K562 (cell line): ENCODE results near the gene DMXL1. TPM values are rescaled to one million over a fixed set of nuclear protein-coding genes. Genes with fewer than 3 reads are reported as not detected.

Experiments
- ATAC-seq: fragments of 200-7000 bp; cut with Tn5 transposase; 3 replicates; pipeline ENCODE4 v1.9.1; 2020; ENCODE audit warnings: moderate library complexity
- BruUV-seq: library from RNA; stranded (reverse); fragments of 400-500 nt; replicated peaks from 2 replicates; lab custom pipeline; 2021; lab: Mats Ljungman, UMichigan
- CTCF ChIA-PET: fragments of 300-600 bp; formaldehyde crosslinking; extraction: SDS; loops from one replicate; lab custom pipeline; 2021; ENCODE audit warnings: low intra/inter-chr PET ratio; lab: Yijun Ruan, JAX
- POLR2A ChIA-PET: fragments of 300-600, 350-650 bp; sonication (Branson Sonifier 250); formaldehyde crosslinking; extraction: SDS; loops from one replicate; lab custom pipeline; 2021; ENCODE audit warnings: antibody characterized with exemption, inconsistent platforms; lab: Yijun Ruan, JAX
- DNase-seq, 4 experiments: peaks; one replicate each; pipeline versions ENCODE4 v3.0.0 to v3.0.0-alpha.2; 2011 to 2018; ENCODE audit warnings: low spot score in 3 of 4, mixed read lengths in 3 of 4; ENCODE audit errors: extremely low read depth in 1 of 4
- FAIRE-seq: peaks from 2 replicates; lab custom pipeline; 2011; peaks lifted over from hg19 to GRCh38; lab: Jason Lieb, UNC
- H2AFZ ChIP-seq: 2 replicates; pipeline ENCODE4 v1.6.0; 2011; ENCODE audit warnings: low read depth, low read length, control low read depth, inconsistent platforms
- H3K27ac ChIP-seq: fragments of 200-600 bp; 3 replicates; pipeline ENCODE4 v1.8.0; 2011; ENCODE audit warnings: low read depth, mild to moderate bottlenecking, control low read depth, inconsistent platforms, low read length, moderate library complexity, mixed read lengths; ENCODE audit errors: extremely low read depth
- H3K27me3 ChIP-seq, 2 experiments: fragments of 300-600 bp in 1 of 2; 2 replicates in 1 of 2; 3 replicates in 1 of 2; pipeline versions ENCODE4 v1.6.0 to v1.8.0; 2011; ENCODE audit warnings: inconsistent platforms in 2 of 2, low read length in 2 of 2, mild to moderate bottlenecking in 1 of 2, mixed read lengths in 1 of 2, moderate library complexity in 1 of 2; ENCODE audit not compliant: control insufficient read depth in 2 of 2, insufficient read depth in 2 of 2
- H3K36me3 ChIP-seq: fragments of 300-600 bp; 3 replicates; pipeline ENCODE4 v1.8.0; 2011; ENCODE audit warnings: mild to moderate bottlenecking, low read length, inconsistent platforms; ENCODE audit not compliant: control insufficient read depth, insufficient read depth
- H3K4me1 ChIP-seq, 2 experiments: fragments of 200-600 bp in 1 of 2; replicated peaks in 1 of 2; 2 replicates in 1 of 2; 3 replicates in 1 of 2; pipeline versions ENCODE4 v1.5.1 to v1.8.0; 2011; ENCODE audit warnings: inconsistent platforms in 2 of 2, low read length in 2 of 2, mild to moderate bottlenecking in 1 of 2, mixed read lengths in 1 of 2, moderate library complexity in 1 of 2; ENCODE audit not compliant: control insufficient read depth in 2 of 2, insufficient read depth in 2 of 2
- H3K4me2 ChIP-seq: 2 replicates; pipeline ENCODE4 v1.6.1; 2011; ENCODE audit warnings: low read length, control low read depth, inconsistent platforms, mixed read lengths; ENCODE audit not compliant: insufficient read depth
- H3K4me3 ChIP-seq: fragments of 200-600 bp; sonication (generic), shearing (Covaris generic); 2 replicates; pipeline ENCODE4 v1.5.1; 2016; ENCODE audit warnings: control low read depth, inconsistent platforms
- H3K79me2 ChIP-seq: fragments of 200-600 bp; 3 replicates; pipeline ENCODE4 v1.8.0; 2011; ENCODE audit warnings: low read length, inconsistent platforms; ENCODE audit not compliant: control insufficient read depth, insufficient read depth
- H3K9ac ChIP-seq, 2 experiments: 2 replicates each; pipeline versions ENCODE4 v1.6.0 to v1.6.1; 2011; ENCODE audit warnings: low read depth in 2 of 2, low read length in 2 of 2, control low read depth in 1 of 2, inconsistent platforms in 1 of 2, mild to moderate bottlenecking in 1 of 2, mixed read lengths in 1 of 2; ENCODE audit not compliant: insufficient read depth in 1 of 2
- H3K9me1 ChIP-seq: one replicate; pipeline ENCODE4 v1.6.0; 2011; ENCODE audit warnings: inconsistent platforms, mild to moderate bottlenecking, low read length, moderate library complexity; ENCODE audit not compliant: control insufficient read depth, insufficient read depth
- H3K9me3 ChIP-seq: replicated peaks from 2 replicates; pipeline ENCODE4 v1.5.1; 2011; ENCODE audit warnings: low read depth, low read length, inconsistent platforms; ENCODE audit not compliant: control insufficient read depth, insufficient read depth
- H4K20me1 ChIP-seq: replicated peaks from 2 replicates; pipeline ENCODE4 v1.6.1; 2011; ENCODE audit warnings: low read length, inconsistent platforms, mixed read lengths; ENCODE audit not compliant: control insufficient read depth, insufficient read depth
- BHLHE40 ChIP-seq: IDR thresholded peaks from 2 replicates; pipeline ENCODE4 v1.6.1; 2011; ENCODE audit warnings: low read length, improper control_type of control experiment
- NBN ChIP-seq: fragments of 450-650 bp; IDR thresholded peaks from 2 replicates; pipeline ENCODE4 v1.6.1; 2016; ENCODE audit warnings: low read depth, mild to moderate bottlenecking
- SMARCA4 ChIP-seq: fragments of 450-650 bp; IDR thresholded peaks from 2 replicates; pipeline ENCODE4 v1.6.1; 2016
- ZNF12 ChIP-seq: sonication (generic); formaldehyde crosslinking; IDR thresholded peaks from 2 replicates; pipeline ENCODE4 v1.4.0; 2020; ENCODE audit warnings: mild to moderate bottlenecking, missing genetic modification reagents
- ZNF644 ChIP-seq: fragments of 200-800 bp; sonication (Bioruptor generic); IDR thresholded peaks from 2 replicates; pipeline ENCODE4 v1.6.1; 2016; ENCODE audit warnings: low read depth, missing genetic modification characterization, missing compliant biosample characterization
- WGBS: fragments of 100-300 bp; shearing (Covaris generic); methylation state at CpG from one replicate; pipeline ENCODE4 v1.1.6; 2016; ENCODE audit warnings: low coverage, mixed read lengths; ENCODE audit not compliant: insufficient coverage; ENCODE audit errors: missing lambda C conversion rate; 5-methylcytosine and 5-hydroxymethylcytosine counted together
- in situ Hi-C: fragments of 300-500 bp; cut with MboI; formaldehyde crosslinking; loops from 4 replicates; pipeline ENCODE4 v1.15.0; 2018; ENCODE audit warnings: inconsistent platforms, mixed read lengths
- intact Hi-C: fragments of 100-400 bp; cut with micrococcal nuclease; formaldehyde crosslinking; loops from 2 replicates; pipeline ENCODE4 v1.14.2; 2022
- polyA plus RNA-seq, 8 experiments: library from polyadenylated mRNA; depleted of rRNA in 4 of 8; stranded (reverse) in 5 of 8; unstranded in 3 of 8; fragments of >200 nt; fragmentation: Nextera tagmentation in 2 of 8; fragmentation: Illumina TruSeq in 1 of 8; extraction: Ambion mirVana in 2 of 8; extraction: Trizol in 1 of 8; gene quantifications; 2 replicates each; pipeline versions ENCODE4 v1.2.1 to v1.2.3, GENCODE V29; 2011 to 2014; ENCODE audit warnings: inconsistent platforms in 1 of 8, missing spikeins in 1 of 8
- total RNA-seq, 7 experiments: library from RNA; depleted of rRNA in 6 of 7; stranded (reverse); fragments of >200 nt in 6 of 7; fragmentation: Illumina TruSeq in 2 of 7; extraction: Trizol in 2 of 7; gene quantifications; 2 replicates each; pipeline versions ENCODE4 v1.2.1 to v1.2.3, GENCODE V29; 2011 to 2021; ENCODE audit warnings: low replicate concordance in 1 of 7
- TF ChIP-seq, protein P1 (sequence below), 2 experiments: fragments of 450-650 bp; conservative IDR thresholded peaks; 2 replicates each; pipeline ENCODE4 v1.6.1; 2017; ENCODE audit warnings: mild to moderate bottlenecking in 2 of 2, moderate library complexity in 2 of 2
- TF ChIP-seq, protein P2 (sequence below): sonication (generic); IDR thresholded peaks from 2 replicates; pipeline ENCODE4 v1.6.1; 2016

The DMXL1 gene
- total and polyA plus RNA-seq, 9 of the 15 experiments (the other 6 are each of a cell fraction or from before 2014, with no cell fraction given) = 8.3 to 40.3 (median 30.6) TPM

DNA sequence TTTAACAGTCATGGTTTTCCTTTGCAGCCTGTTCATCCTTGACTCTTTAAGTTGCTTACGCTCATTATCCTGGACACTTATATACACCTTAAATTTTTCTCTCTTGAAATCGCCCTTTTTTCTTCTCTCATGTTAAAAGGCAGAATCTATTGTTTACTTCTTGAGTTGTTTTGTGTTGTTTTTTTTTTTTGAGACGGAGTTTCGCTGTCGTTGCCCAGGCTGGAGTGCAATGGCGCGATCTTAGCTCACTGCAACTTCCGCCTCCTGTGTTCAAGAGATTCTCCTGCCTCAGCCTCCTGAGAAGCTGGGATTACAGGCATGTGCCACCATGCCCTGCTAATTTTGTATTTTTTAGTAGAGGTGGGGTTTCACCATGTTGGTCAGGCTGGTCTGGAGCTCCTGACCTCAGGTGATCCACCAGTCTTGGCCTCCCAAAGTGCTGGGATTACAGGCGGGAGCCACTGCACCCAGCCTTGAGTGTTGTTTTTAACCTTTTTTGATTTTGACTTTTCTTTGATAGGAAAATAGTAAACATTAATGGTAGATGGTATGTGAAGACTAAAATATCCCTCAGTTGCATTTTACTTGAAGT lies 3.0 kb downstream of the DMXL1 start (continued):
- 0 out of 2 replicates have a peak, but pooled peaks have one; percentile 44 for TF ChIP-seq NBN
- TF ChIP-seq, protein P1, sequence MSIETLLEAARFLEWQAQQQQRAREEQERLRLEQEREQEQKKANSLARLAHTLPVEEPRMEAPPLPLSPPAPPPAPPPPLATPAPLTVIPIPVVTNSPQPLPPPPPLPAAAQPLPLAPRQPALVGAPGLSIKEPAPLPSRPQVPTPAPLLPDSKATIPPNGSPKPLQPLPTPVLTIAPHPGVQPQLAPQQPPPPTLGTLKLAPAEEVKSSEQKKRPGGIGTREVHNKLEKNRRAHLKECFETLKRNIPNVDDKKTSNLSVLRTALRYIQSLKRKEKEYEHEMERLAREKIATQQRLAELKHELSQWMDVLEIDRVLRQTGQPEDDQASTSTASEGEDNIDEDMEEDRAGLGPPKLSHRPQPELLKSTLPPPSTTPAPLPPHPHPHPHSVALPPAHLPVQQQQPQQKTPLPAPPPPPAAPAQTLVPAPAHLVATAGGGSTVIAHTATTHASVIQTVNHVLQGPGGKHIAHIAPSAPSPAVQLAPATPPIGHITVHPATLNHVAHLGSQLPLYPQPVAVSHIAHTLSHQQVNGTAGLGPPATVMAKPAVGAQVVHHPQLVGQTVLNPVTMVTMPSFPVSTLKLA (conservative IDR thresholded peaks at IDR 0.05) = peak in 1 of 2 experiments; percentile 10; a peak in 1 of 4 replicates
- TF ChIP-seq SMARCA4 = peak; percentile 46; the same call in 1 of the 2 replicates

DNA sequence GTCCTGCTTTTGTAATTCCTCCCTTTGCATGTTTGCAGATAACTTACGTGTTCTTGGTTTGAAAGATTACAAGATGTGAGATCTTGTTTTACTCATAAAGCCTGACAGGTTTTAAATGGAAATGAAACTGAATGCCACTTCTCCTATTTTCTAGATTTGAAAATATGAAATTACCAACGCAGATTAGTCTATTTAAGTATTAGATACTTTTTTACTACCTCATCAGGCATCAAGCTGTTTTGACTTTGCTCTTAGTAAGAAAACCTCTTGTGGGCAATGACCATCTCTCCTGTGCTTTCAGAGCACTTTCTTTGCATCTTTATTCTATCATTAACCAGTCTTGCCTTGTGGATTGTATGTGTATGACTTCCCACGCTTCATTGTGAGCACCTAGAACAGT lies 3.5 kb downstream of the DMXL1 start:
- DNase-seq (peak in 1 of 4 experiments; percentile 18), FAIRE-seq (no peak), ATAC-seq (no peak)
- peaks cover 14 to 19% of the 10 kb centered on the region in 2 experiments; a peak in 4 of 5 replicates for H3K4me1 ChIP-seq
- intact Hi-C loops (loop anchor here (5.0 to 10.0 kb wide), 3 partner anchors 190 to 1440 kb away; no protein-coding TSS in a partner anchor), in situ Hi-C loops (no loop called here)
- ChIA-PET POLR2A (interaction anchor here (0.6 to 1.1 kb wide), 3 partner anchors 10 to 22 kb away, joined by 3 to 4 read pairs (median 3); no protein-coding TSS in a partner anchor), CTCF (no interaction called here)
- no peaks in the 10 kb centered on the region for H3K9me1 ChIP-seq
- H2AFZ ChIP-seq = 0 out of 2 replicates have a peak overlapping the region, but pooled peaks have one; percentile 32
- TF ChIP-seq, protein P2, sequence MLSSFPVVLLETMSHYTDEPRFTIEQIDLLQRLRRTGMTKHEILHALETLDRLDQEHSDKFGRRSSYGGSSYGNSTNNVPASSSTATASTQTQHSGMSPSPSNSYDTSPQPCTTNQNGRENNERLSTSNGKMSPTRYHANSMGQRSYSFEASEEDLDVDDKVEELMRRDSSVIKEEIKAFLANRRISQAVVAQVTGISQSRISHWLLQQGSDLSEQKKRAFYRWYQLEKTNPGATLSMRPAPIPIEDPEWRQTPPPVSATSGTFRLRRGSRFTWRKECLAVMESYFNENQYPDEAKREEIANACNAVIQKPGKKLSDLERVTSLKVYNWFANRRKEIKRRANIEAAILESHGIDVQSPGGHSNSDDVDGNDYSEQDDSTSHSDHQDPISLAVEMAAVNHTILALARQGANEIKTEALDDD = peak; percentile 45; the same call in 1 of the 2 replicates
- TF ChIP-seq BHLHE40 = no peak
- TF ChIP-seq ZNF12 (CRISPR knock-in tag) = no peak
- no peak for TF ChIP-seq ZNF644 (tag)
- peak overlapping the region; percentile 84; the same call in 2 of the 3 replicates for H3K27ac ChIP-seq
- H3K79me2 ChIP-seq = peaks cover 85% of the 10 kb centered on the region
- no peaks in the 10 kb centered on the region for H3K9me3 ChIP-seq
- peaks cover 6% of the 10 kb centered on the region; the same call in 1 of the 2 replicates for H4K20me1 ChIP-seq
- peak overlapping the region; percentile 73 for H3K4me3 ChIP-seq
- H3K9ac ChIP-seq = peak overlapping the region in 1 of 2 experiments; percentile 83; a peak in 2 of 4 replicates
- H3K36me3 ChIP-seq = no peaks in the 10 kb centered on the region; the same call in 2 of the 3 replicates
- no peaks in the 10 kb centered on the region for H3K27me3 ChIP-seq
- peak overlapping the region; percentile 83 for H3K4me2 ChIP-seq
- 12% methylated on average over 3 of the region's 3 CpGs for WGBS
- BruUV-seq = no TSS peak
